NCI-H146 treated with DMSO at 0.1 percent for 48 hours (cell line): ENCODE measurements around the gene WTAP.
A peak's percentile ranks its signal among the peaks of the same experiment; 100 is the strongest.
"Not testable (repeated sequence)": the region's sequence is repeated elsewhere in the genome, so short reads cannot be mapped to it uniquely, and the experiment has no call there.

Source experiments
- DNase-seq: peaks from one replicate; lab custom pipeline; 2025; ENCODE audit not compliant: unreplicated experiment; lab: John Stamatoyannopoulos, UW

WTAP gene

GRCh38 chr6:159693128-159693893, 34.0 kb upstream of the WTAP start, which contains the start of gene SOD2:
Gene SOD2, minus strand, starts transcription at chr6:159693241. Its CDS starts 74 bp downstream, at chr6:159693167.
- peak; percentile 87 for DNase-seq

DNA sequence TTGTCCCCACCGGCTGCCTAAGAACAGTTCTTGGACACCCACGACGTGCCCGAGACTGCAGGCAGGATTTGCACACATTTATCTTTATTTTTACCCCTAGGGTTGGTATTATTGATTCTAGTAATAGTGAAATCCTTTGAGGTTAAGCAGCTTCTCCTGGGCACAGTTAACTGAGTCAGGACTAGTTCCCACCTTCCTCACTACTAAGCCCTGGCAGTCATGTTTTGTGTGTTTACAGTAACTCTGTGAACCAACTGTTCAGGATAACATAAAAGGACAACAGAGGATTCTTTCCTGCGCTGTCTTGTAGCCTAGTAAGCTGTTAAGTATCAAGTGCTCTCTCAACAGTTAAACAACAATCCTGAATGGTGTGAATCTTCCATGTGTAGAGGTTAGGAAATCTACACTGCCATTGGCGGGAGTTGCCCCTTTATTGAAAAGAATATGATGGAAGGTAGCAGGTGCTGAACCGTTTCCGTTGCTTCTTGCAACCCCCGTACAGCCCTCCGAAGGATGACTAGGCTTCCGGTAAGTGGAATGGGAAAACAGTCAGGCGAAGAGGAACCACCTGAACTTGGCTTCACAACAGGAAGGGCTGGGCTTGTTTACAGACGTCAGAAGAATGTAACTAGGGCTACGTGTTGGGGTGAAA, 33.3 kb upstream of the WTAP start:
- DNase-seq: peak; percentile 43

- DNase-seq: no peak
Measured at GRCh38 chr6:159695984-159696383, 31.3 kb upstream of the WTAP start.

DNA sequence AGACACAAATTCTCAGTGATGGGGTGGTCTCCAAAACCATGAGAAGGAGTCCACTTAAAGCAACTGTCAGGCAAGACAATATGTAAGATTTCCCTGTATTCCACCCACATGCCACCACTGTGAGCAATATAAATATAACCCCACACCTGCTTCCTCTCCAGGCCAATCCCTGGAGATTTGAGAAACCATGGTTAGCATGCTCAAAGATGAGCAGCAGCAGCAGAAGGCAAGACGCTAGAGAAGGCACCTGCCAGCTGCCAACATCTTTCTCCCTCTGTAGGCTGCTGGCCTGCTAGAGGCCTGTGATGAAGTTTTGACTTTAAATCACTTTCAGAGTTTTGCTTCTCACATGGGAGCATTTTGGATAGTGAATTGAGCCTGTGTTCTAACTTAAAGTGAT, 26.3 kb upstream of the WTAP start:
- no peak for DNase-seq

DNA sequence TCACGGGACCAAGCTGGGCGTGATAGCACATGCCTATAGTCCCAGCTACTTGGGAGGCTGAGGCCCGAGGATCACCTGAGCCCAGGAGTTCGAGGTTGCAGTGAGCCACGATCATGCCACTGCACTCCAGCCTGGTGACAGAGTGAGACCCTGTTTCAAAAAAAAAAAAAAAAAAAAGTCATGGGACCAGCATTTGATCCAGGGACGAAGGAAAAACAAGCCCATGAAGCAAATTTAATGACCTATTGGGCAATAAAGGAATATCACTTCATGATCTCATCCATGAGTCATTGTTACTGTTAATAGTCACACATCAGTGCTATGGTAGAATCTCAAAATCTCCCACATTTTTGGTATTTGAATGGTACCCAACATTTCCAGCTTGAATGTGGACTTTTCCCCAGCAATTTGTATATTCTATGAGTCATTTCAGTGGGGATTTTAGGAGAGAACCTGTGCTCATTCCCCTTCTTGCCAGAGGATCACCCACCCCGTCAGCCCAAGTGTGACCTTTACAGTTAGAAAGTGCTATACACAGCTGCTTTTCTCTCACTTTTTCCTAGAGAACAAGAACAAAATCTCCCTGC, 25.8 kb upstream of the WTAP start:
- no peak for DNase-seq

DNA sequence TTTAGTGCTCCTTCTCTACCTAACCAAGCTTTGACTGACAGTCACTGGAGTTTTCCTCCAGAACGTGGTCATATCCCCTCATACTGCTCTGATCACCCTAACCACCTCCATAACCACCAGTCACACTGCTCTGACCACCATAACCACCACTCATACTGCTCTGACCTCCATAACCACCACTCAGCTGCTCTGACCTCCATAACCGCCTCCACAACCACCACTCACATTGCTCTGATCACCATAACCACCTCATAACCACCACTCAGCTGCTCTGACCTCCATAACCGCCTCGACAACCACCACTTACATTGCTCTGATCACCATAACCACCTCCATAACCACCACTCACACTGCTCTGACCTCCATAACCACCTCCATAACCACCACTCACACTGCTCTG, 16.7 kb upstream of the WTAP start:
- not testable (repeated sequence) for DNase-seq

DNA sequence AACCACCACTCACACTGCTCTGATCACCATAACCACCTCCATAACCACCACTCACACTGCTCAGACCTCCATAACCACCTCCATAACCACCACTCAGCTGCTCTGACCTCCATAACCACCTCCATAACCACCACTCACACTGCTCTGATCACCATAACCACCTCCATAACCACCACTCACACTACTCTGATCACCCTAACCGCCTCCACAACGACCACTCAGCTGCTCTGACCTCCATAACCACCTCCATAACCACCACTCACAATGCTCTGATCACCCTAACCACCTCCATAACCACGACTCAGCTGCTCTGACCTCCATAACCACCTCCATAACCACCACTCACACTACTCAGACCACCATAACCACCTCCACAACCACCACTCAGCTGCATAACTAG, 14.9 kb upstream of the WTAP start:
- not testable (repeated sequence) for DNase-seq

DNA sequence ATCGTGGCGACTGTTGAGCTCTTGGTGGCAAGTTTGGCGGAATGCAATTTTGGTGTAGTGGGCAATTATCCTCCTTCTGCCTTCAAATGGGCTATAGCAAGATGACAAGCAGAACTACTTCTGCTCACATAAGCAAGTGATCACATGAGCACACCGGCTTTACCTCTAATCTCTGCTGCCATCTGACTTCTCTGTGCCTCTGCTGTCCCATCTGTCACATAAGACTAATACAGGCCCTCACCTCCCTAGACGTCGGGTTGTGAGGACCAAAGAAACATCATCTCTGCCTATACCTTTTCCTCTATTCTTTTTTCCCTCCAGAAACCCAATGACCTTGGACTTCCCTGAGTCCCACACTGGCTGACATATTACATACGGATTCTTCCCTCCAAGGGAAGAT, 13.3 kb upstream of the WTAP start:
- no peak for DNase-seq

DNA sequence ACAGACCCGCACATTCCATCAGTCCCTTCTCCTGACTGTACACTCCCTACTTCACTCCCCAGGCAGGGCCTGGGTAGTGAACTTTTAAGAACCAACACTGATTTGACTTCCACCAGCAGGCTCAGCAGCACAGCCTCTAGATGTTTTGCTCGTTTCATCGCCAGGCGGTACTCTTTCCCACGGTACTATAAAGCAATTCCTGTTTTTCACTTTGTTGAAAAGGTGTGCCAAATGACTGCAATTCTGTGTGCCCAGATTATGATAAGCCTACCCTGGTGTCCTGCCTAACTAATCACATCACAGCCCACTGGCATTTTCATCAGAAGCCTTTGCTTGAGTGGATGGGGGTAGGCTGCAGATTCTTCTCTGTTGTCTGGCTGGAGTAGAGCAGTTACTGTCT, 12.9 kb upstream of the WTAP start:
- DNase-seq: no peak

DNA sequence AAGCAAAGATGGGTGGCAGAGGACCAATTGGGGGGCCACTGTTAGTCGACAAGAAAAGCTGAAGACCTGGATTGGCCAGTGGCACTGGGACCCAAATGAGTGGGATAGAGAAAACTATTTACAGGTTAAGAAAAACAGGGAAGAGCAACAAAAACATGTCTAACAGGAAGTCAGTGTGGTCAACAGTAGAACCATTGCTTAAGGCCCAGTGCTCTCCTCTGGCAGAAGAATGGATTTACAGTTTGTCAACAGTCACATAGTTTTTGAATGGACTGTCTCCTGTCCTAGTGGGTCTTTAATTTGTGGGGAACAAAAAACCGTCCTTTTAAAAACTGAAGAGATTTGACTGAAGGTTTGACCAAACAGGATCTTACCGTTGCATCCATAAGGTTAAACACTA, 12.1 kb upstream of the WTAP start:
- DNase-seq: no peak

DNA sequence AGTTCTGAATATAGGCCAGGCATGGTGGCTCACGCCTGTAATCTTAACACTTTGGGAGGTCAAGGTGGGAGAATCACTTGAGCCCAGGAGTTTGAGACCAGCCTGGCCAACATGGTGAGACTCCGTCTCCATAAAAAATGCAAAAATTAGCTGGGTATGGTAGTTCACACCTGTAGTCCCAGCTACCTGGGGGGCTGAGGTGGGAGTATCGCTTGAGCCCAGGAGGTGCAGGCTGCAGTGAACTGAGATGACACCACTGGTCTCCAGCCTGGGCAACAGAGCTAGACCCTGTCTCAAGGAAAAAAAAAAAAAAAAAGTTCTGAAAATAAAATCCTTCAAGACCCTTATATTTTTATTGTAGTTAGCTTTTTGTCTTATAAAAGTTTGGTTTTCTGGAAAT, 11.7 kb upstream of the WTAP start:
- DNase-seq: no peak

DNA sequence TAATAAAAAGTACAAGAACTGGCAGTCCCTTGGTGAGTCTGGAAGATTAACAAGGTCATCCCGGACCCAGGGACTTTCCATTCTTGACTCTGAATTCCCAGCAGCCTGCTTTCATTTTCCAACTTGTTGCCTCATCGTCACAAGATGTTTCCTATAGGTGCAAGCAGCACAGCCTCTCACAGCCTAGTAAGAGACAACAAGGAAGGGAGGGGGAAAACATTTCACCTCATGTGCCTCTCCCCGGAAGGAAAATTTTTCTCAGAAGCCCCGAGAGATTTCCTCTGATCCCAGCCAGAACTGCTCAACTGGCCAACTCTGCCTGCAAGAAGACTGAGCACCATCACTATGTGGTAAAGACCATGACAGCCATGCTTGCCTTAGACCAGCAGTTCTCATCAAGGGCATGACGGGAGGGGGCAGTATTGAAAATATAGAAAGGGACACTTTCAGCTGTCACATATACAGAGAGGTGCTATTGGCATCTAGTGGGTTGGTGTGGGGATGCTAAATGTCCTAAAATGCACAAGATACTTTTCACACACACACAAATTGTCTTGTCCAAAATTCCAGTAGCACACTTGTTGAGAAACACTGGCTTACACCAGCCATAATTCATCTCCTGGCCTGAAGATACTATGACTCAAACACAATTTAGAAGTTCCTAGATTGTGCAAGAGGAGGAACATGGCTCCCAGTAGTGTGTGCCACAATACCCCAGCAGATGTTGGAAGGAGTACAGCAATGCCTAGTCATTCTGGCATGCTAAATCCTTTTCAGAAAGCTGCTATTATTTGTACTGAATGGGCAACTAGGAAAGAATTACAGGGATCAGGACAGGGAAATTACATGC, 10.8 kb upstream of the WTAP start:
- no peak for DNase-seq

DNA sequence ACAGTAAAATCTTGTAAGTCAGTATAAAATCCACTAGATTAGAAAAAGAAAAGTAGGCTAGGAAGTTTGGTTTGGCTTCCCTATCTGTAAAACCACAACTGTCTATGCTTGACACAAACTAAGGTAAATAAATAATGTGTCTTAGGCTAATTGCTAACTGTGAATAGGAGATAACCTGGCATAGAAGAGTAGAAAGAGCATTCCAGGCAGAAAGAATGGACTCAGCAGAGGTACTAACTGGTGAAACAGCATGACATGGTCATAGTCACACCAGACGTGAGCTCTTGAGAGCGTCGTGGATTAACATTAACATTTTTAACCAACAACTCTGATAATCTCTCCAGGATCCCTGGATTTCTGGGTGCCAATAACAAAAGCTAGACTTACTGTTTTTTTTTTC, 8.7 kb upstream of the WTAP start:
- DNase-seq: no peak

DNA sequence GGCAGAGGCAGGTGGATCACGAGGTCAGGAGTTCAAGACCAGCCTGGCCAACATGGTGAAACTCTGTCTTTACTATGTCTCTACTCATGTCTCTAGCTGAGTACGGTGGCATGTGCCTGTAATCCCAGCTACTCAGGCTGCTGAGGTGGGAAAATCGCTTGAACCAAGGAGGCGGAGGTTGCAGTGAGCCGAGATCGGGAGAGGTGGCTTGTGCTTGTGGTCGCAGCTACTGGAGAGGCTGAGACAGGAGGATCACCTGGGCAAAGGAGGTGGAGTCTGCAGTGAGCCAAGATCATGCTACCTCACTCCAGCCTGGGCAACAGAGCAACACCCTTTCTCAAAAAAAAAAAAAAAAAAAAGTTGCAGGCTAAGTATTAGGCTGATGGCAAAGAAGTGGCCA, 8.0 kb upstream of the WTAP start:
- DNase-seq: no peak

DNA sequence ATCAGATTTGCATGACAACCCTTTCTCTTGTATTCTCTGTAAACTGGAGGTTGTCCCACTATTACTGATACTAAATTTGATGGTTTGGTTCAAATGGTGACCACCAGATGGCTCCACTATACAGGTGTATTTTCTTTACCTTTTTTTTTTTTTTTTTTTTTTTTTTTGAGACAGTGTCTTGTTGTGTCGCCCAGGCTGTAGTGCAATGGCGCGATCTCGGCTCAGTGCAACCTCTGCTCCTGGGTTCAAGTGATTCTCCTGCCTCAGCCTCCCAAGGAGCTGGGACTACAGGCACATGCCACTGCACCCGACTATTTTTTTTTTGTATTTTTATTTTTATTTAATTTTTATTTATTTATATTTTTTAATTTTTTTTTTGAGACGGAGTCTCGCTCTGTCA, 6.6 kb upstream of the WTAP start:
- peak; percentile 64 for DNase-seq

DNA sequence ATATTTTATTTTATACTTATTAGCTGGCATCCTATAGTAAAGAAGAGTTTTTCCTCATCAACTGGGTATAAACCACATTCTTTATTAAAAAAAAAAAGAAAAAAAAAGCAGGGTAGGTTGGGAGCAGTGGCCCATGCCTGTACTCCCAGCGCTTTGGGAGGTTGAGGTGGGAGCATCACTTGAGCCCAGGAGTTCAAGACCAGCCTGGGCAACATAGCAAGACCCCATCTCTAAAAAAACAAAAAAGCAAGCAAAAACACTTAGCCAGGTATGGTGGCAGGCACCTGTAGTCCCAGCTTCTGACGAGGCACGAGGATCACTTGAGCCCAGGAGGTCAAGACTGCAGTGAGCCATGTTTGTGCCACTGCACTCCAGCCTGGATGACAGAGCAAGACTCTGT, 5.3 kb upstream of the WTAP start:
- not testable (repeated sequence) for DNase-seq

GRCh38 chr6:159722655-159723054, 4.7 kb upstream of the WTAP start:
- DNase-seq: no peak

DNA sequence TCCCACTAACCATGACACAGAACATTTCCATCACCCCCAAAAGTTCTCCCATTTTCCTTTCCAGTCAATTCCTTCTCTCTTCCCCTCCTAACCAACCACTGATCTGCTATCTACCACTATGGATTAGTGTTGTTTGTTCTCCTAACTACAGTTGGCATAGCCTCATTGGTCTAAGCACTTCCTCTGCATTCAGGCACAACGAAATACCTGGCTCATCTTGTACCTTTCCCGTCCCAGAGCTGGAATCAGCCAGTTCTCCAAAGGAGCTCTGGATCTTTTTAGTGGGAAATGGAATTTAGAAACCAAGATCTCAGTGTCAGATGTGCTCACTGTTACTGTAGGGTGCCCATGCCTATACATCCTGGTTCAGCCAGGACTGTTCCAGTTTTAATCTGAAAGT, 4.0 kb upstream of the WTAP start:
- DNase-seq: no peak

- no peak for DNase-seq
Measured at GRCh38 chr6:159724778-159725177, 2.5 kb upstream of the WTAP start.

- DNase-seq: not testable (repeated sequence)
Measured at GRCh38 chr6:159725208-159725607, 2.1 kb upstream of the WTAP start.

DNA sequence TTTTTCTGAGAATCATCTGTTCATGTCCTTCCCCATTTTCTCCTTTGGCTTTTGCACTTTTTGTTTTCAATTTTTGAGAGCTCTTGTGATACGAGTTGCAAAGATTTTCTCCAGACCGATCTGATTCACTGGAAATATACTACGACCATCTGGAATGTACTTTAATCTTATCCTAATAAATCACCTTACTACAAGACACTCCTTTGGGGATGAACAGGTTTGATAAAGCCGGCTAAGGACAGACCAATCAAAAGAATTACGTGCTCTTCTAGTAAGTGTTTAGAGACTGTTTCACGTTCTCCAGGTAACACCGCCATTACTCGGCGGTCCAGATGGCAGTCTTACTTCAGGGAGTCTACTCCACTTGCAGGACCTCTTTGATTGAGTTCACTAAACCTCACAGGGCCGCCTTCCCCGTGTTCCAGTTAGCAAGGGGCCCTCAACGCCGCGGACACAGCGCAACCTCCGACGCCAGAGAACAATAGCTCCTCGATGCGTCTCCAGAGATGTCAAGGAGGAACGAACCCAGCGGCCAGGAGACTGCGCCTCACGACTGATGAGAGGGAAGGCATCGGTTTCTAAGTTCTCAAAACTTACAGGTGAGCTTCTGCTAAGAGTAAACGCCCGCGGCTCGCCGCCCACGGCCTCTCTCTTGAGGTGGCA, 920 bp upstream of the WTAP start:
- peak; percentile 88 for DNase-seq
